GM20000 (cell line): ENCODE data around the gene ZNF710.

Experiments used
- DNase-seq: peaks from one replicate; pipeline ENCODE4 v3.0.0; 2012; ENCODE audit warnings: low spot score
- TF ChIP-seq, protein P1 (sequence below): IDR thresholded peaks from 2 replicates; pipeline ENCODE4 v1.5.1; 2012; ENCODE audit warnings: mild to moderate bottlenecking, control low read depth; ENCODE audit errors: extremely low read depth, missing control alignments

The ZNF710 gene

GRCh38 chr15:90062023-90062442, 60.9 kb downstream of the ZNF710 start:
- DNase-seq: no peak

GRCh38 chr15:90062462-90062932, 61.4 kb downstream of the ZNF710 start:
- TF ChIP-seq, protein P1, sequence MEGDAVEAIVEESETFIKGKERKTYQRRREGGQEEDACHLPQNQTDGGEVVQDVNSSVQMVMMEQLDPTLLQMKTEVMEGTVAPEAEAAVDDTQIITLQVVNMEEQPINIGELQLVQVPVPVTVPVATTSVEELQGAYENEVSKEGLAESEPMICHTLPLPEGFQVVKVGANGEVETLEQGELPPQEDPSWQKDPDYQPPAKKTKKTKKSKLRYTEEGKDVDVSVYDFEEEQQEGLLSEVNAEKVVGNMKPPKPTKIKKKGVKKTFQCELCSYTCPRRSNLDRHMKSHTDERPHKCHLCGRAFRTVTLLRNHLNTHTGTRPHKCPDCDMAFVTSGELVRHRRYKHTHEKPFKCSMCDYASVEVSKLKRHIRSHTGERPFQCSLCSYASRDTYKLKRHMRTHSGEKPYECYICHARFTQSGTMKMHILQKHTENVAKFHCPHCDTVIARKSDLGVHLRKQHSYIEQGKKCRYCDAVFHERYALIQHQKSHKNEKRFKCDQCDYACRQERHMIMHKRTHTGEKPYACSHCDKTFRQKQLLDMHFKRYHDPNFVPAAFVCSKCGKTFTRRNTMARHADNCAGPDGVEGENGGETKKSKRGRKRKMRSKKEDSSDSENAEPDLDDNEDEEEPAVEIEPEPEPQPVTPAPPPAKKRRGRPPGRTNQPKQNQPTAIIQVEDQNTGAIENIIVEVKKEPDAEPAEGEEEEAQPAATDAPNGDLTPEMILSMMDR: no peak
- DNase-seq: no peak

More at GRCh38 chr15:90062023-90062442, 60.9 kb downstream of the ZNF710 start:
- TF ChIP-seq, protein P1: no peak

DNA sequence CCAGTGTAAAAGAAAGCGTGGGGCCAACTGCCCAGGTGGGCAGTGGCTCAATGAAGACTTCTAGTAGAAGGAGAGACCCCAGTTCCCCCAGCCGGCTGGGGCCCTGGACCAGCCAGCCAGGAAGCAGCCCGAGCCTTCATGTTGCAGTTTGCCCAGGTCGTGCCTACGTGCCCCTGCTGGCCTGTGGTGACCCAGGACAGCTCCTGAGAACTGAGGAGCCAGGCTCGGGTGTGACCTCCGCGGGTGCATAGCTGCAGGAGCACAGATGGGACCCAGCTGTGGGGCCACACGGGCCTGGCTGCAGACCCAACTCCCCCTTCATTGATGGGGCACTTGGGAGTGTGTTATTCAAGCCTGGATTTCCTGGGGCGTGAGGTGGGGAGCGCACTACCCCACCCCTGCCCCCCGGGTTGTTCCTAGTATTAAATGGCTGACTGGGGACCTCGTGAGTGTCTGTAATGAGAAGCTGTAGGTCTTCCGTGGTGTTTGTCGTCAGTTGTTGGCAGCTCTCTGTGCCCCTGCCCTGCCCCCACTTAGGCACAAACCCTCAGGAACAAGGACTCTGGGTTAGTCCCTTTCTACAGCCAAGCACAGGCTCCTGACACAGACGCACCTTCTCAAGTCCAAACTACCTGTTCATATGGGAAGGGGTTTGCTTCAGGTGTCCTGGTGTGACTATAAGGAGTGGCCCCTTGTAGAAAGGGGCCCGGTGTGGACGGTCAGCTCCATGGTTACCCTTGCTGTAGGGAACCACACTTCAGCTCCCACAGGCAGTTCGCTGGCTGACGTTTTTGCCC, 62.0 kb downstream of the ZNF710 start:
- TF ChIP-seq, protein P1: no peak
- no peak for DNase-seq

- no peak for DNase-seq
Observed at GRCh38 chr15:90063770-90064247, 62.7 kb downstream of the ZNF710 start.

GRCh38 chr15:90064911-90065681, 64.0 kb downstream of the ZNF710 start:
- TF ChIP-seq, protein P1: no peak
- no peak for DNase-seq

More at GRCh38 chr15:90063770-90064247, 62.7 kb downstream of the ZNF710 start:
- TF ChIP-seq, protein P1: no peak

GRCh38 chr15:90065682-90066049, 64.5 kb downstream of the ZNF710 start:
- no peak for DNase-seq
- TF ChIP-seq, protein P1: no peak
